ENCODE results near the gene DVL1.

- TF ChIP-seq CTCF (IDR thresholded peaks at IDR 0.05; ENCODE audit: poor library complexity, severe bottlenecking) (no peak), REST (IDR thresholded peaks at IDR 0.05; ENCODE audit: borderline replicate concordance) (no peak), SMC3 (conservative IDR thresholded peaks at IDR 0.05; ENCODE audit: poor library complexity) (no peak)
Measured at GRCh38 chr1:1395166-1395565, 45.9 kb upstream of the DVL1 start.
